Psoas muscle (tissue), 8 donors: Measurements from ENCODE around the gene YAE1. TPM values are rescaled to one million over a fixed set of nuclear protein-coding genes. Genes with fewer than 3 reads are reported as not detected.

Source experiments
- ATAC-seq, 4 donors: fragments of 200-7000 bp; cut with Tn5 transposase; one replicate each; pipeline ENCODE4 v1.9.1; 2020; ENCODE audit warnings: moderate library complexity in 3 of 4, mild to moderate bottlenecking in 2 of 4
- DNase-seq, 2 donors: peaks; one replicate each; pipeline ENCODE4 v3.0.0-alpha.2; 2020
- H3K27ac ChIP-seq: fragments of 200-600 bp; one replicate; pipeline ENCODE4 v1.8.0; 2022
- H3K27me3 ChIP-seq, 3 donors: fragments of 200-600 bp in 1 of 3; one replicate each; pipeline versions ENCODE4 v1.6.1 to v1.8.0; 2013 to 2022; ENCODE audit warnings: low read length in 2 of 3, mild to moderate bottlenecking in 2 of 3, moderate library complexity in 1 of 3; ENCODE audit not compliant: insufficient read depth in 3 of 3
- H3K36me3 ChIP-seq, 2 donors: fragments of 200-600 bp in 1 of 2; one replicate each; pipeline versions ENCODE4 v1.6.1 to v1.8.0; 2013 to 2022; ENCODE audit warnings: low read depth in 1 of 2, mild to moderate bottlenecking in 1 of 2, moderate library complexity in 1 of 2; ENCODE audit not compliant: insufficient read depth in 1 of 2
- H3K4me1 ChIP-seq: fragments of 200-600 bp; one replicate; pipeline ENCODE4 v1.8.0; 2022
- H3K4me3 ChIP-seq: fragments of 200-600 bp; one replicate; pipeline ENCODE4 v1.8.0; 2022; ENCODE audit warnings: mild to moderate bottlenecking
- H3K9me3 ChIP-seq: fragments of 200-600 bp; one replicate; pipeline ENCODE4 v1.8.0; 2022
- WGBS, 3 donors: extraction: QIAGEN DNeasy Blood & Tissue Kit; methylation state at CpG; one replicate each; pipeline versions ENCODE4 v1.1.6 to v1.1.7; 2013; 5-methylcytosine and 5-hydroxymethylcytosine counted together
- intact Hi-C, 2 donors: fragments of 100-400 bp; cut with DNase I; formaldehyde crosslinking; loops; one replicate each; pipeline versions ENCODE4 v1.11.0 to v1.14.2; 2022
- polyA plus RNA-seq, 3 donors: library from polyadenylated mRNA; stranded (reverse); fragments of 200-250 nt; gene quantifications; one replicate each; pipeline ENCODE4 v1.2.3, GENCODE V29; 2013
- total RNA-seq, 4 donors: library from RNA; stranded (reverse); fragmentation: NEBNext Ultra II Directional in 2 of 4; extraction: Animal tissue kit (Norgen Biotek cat#: 25700) in 2 of 4; gene quantifications; one replicate each; pipeline versions ENCODE4 v1.2.1 to v1.2.4, GENCODE V29; 2021 to 2023
- TF ChIP-seq, protein P1 (sequence below): fragments of 200-600 bp; IDR thresholded peaks from one replicate; pipeline ENCODE4 v1.8.0; 2022; ENCODE audit warnings: antibody characterized with exemption
- donor health status: healthy with polysubstance abuse.
- donor health status: DM: no; HTN: no; CAD: no; lungs with moderate emphysema.
- donor health status: Bipolar disorder and iron deficiency.
- donor health status: healthy.
- donor health status: DM: yes; HTN: yes; CAD: no.
- donor health status: DM: no; HTN: no; CAD: no.
- donor health status: DM: no; HTN: no; CAD: no.
- donor health status: DM: yes; HTN: yes; CAD: no.

The YAE1 gene
- total and polyA plus RNA-seq, 7 donors, result 7.6 to 20.9 (median 15.1) TPM

DNA sequence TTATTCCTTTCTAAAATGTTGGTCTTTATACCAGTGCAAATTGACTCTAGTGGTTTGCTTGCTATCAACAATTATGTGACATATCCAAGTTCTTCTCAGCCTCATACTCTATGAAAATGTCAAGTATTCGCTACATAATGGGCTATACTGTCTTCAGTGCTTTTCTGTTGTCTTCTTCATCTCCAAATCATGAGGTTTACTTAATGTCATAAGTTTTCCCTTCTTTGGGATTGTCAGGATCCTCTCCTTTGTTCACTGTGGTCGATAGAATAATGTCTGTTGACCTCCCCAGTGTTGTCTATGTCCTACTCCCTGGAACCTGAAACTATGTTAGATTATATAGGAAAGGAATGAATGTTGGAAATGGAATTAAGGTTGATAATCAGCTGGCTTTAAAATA, 40.7 kb downstream of the YAE1 start:
- DNase-seq, result no peak
- WGBS, 3 donors, result 93 to 98% (median 96%) methylated on average over 2 of the region's 2 CpGs
- no peak overlapping the region for H3K27ac ChIP-seq
- H3K4me3 ChIP-seq, result no peak overlapping the region
- no peaks in the 10 kb centered on the region for H3K9me3 ChIP-seq
- no peaks in the 10 kb centered on the region for H3K4me1 ChIP-seq
- H3K36me3 ChIP-seq, result no peaks in the 10 kb centered on the region
- intact Hi-C loops, result no loop called here
- no peak for ATAC-seq
- H3K27me3 ChIP-seq, result peaks cover 0 to 14% (median 1%) of the 10 kb centered on the region in 3 donors
- TF ChIP-seq, protein P1, sequence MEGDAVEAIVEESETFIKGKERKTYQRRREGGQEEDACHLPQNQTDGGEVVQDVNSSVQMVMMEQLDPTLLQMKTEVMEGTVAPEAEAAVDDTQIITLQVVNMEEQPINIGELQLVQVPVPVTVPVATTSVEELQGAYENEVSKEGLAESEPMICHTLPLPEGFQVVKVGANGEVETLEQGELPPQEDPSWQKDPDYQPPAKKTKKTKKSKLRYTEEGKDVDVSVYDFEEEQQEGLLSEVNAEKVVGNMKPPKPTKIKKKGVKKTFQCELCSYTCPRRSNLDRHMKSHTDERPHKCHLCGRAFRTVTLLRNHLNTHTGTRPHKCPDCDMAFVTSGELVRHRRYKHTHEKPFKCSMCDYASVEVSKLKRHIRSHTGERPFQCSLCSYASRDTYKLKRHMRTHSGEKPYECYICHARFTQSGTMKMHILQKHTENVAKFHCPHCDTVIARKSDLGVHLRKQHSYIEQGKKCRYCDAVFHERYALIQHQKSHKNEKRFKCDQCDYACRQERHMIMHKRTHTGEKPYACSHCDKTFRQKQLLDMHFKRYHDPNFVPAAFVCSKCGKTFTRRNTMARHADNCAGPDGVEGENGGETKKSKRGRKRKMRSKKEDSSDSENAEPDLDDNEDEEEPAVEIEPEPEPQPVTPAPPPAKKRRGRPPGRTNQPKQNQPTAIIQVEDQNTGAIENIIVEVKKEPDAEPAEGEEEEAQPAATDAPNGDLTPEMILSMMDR, result no peak

DNA sequence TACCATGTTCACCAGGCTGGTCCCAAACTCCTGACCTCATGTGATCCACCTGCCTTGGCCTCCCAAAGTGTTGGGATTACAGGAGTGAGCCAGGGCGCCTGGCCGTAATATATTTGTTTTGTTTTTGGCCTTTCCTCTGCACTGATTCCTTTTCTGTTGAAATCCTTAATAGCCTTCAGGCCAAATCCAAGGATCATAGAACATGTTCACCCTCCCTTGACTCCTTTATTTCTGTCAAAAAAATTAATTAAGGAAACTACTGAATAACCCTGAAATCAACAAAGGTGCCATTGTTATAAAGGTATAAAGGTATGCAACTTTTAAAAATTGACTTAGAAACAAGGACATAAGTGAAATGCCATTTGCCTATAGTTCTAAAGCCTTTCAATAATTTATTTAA, 41.7 kb downstream of the YAE1 start:
- no peak for ATAC-seq
- no peak overlapping the region for H3K27ac ChIP-seq
- 89 to 96% (median 94%) methylated on average over 2 of the region's 2 CpGs for WGBS, 3 donors
- intact Hi-C loops, result no loop called here
- no peaks in the 10 kb centered on the region for H3K9me3 ChIP-seq
- no peak for DNase-seq
- H3K27me3 ChIP-seq, result peaks cover 0 to 16% (median 4%) of the 10 kb centered on the region in 3 donors
- H3K4me1 ChIP-seq, result no peaks in the 10 kb centered on the region
- no peak overlapping the region for H3K4me3 ChIP-seq
- TF ChIP-seq, protein P1, result no peak
- H3K36me3 ChIP-seq, result no peaks in the 10 kb centered on the region

DNA sequence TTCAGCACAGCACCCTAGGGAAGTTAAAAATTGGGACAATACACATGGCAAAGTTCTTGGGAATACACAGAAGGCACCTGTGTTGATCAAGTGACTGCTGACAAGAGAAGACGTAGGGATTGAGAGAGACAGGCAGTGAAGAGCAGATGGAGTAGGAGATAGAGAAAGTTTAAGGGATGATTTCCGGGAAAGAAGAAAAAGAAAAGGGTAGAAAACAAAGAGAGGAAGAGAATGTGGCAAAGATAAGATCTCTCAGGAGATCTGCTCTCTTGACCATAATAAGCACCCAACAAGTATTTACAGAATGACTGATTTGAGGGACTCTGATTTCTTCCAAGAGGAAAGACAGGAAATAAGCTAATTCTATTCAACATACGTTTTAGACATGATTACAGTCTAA, 42.1 kb downstream of the YAE1 start:
- 64 to 82% (median 66%) methylated on average over 3 of the region's 3 CpGs for WGBS, 3 donors
- H3K27me3 ChIP-seq, result peaks cover 0 to 16% (median 4%) of the 10 kb centered on the region in 3 donors
- H3K4me1 ChIP-seq, result no peaks in the 10 kb centered on the region
- H3K4me3 ChIP-seq, result no peak overlapping the region
- H3K9me3 ChIP-seq, result no peaks in the 10 kb centered on the region
- ATAC-seq (no peak), DNase-seq (no peak)
- no peaks in the 10 kb centered on the region for H3K36me3 ChIP-seq
- no peak overlapping the region for H3K27ac ChIP-seq
- TF ChIP-seq, protein P1, result no peak
- intact Hi-C loops, result no loop called here

DNA sequence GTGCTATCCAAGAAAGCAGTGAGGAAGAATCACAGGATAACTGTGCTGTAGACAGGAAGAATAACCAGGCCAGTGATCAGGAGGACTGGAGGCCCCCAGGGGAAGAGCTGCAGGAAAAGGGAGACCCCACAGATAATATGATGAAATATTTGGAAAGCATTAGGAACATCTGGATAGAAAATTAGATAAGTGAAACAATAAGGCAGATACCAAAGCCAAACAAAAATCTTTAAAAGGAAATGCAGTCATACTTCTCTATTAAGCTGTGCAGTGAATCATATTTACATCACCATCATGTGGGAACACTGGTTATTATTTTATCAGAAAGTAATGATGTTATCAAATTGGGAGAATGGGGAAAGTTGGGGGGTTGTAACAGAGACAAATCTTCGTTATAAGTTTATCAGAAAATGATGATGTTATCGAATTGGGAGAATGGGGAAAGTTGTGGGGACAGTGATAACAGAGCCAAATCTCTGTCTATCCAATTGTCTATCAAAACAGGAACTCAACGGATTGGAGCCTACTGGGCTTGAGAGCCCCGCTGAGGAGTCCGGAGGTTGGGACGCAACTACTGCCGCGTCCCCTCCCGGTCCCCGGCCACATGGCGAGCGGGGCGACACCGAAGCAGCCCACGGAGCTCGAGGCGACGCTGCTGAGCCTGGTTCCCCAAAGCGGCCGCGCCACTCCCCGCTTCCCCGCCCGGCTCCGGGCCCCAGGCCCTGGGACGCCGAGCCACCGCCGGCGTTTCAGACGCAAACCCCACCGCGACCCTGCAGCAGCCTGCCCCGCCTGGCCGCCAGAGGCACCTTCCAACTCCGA, 43.1 kb downstream of the YAE1 start:
- DNase-seq (peak in 1 of 2 donors; percentile 28), ATAC-seq (peak; percentile 25 to 54 (median 41))
- no peaks in the 10 kb centered on the region for H3K9me3 ChIP-seq
- WGBS, 3 donors, result 10 to 19% (median 12%) methylated on average over 31 to 36 of the region's 36 CpGs
- no peaks in the 10 kb centered on the region for H3K4me1 ChIP-seq
- peak overlapping the region; percentile 54 for H3K4me3 ChIP-seq
- peak overlapping the region; percentile 61 for H3K27ac ChIP-seq
- intact Hi-C loops, result no loop called here
- no peaks in the 10 kb centered on the region for H3K36me3 ChIP-seq
- TF ChIP-seq, protein P1, result no peak
- H3K27me3 ChIP-seq, result peaks cover 0 to 16% (median 4%) of the 10 kb centered on the region in 3 donors
